AG04450 (cell line): ENCODE measurements around the gene CSE1L. TPM values are rescaled to one million over a fixed set of nuclear protein-coding genes. Genes with fewer than 3 reads are reported as not detected.
"Not testable (repeated sequence)": the region's sequence is repeated elsewhere in the genome, so short reads cannot be mapped to it uniquely, and the experiment has no call there.

Experiments used
- CTCF ChIA-PET: fragments of 300-600, 350-600 bp; formaldehyde crosslinking; extraction: SDS; loops from one replicate; lab custom pipeline; 2022; ENCODE audit warnings: antibody characterized with exemption, inconsistent platforms; lab: Charles Lee
- POLR2A ChIA-PET: fragments of 350-600 bp; formaldehyde crosslinking; extraction: SDS; loops from one replicate; lab custom pipeline; 2021; ENCODE audit warnings: antibody characterized with exemption, inconsistent platforms; lab: Yijun Ruan, JAX
- DNase-seq: peaks from one replicate; pipeline ENCODE4 v3.0.0-alpha.2; 2011; ENCODE audit warnings: low read depth, low spot score
- H3K27ac ChIP-seq: one replicate; pipeline ENCODE4 v1.5.1; 2012; ENCODE audit warnings: low read depth, low read length, control low read depth
- H3K27me3 ChIP-seq: one replicate; pipeline ENCODE4 v1.6.0; 2012; ENCODE audit warnings: low read length; ENCODE audit not compliant: control insufficient read depth, insufficient read depth
- H3K4me3 ChIP-seq: 2 replicates; pipeline ENCODE4 v1.5.1; 2011; ENCODE audit warnings: mild to moderate bottlenecking, low read depth, low read length, control low read depth
- H3K9me3 ChIP-seq: 2 replicates; pipeline ENCODE4 v1.5.1; 2012; ENCODE audit warnings: low read length; ENCODE audit not compliant: control insufficient read depth, insufficient read depth
- CTCF ChIP-seq: IDR thresholded peaks from 2 replicates; pipeline ENCODE4 v1.5.1; 2011; ENCODE audit warnings: low read depth, low read length, control low read depth, inconsistent platforms
- polyA plus RNA-seq: library from polyadenylated mRNA; depleted of rRNA; stranded (reverse); fragments of >200 nt; gene quantifications from 2 replicates; pipeline ENCODE4 v1.2.3, GENCODE V29; 2011

The CSE1L gene
- polyA plus RNA-seq, 1 experiment: 49.3 TPM

- POLR2A ChIA-PET: no interaction called here
- DNase-seq: no peak
- CTCF ChIA-PET: interaction anchor here (1.0 kb wide), 1 partner anchor 69 kb away, joined by 3 read pairs; no protein-coding TSS in a partner anchor
- no peak for TF ChIP-seq CTCF
- Histone ChIP-seq H3K4me3 (no peak overlapping the region), H3K27ac (no peak overlapping the region), H3K27me3 (no peaks in the 10 kb centered on the region), H3K9me3 (no peaks in the 10 kb centered on the region)
These were observed 17.2 kb downstream of the CSE1L start for GRCh38 chr20:49063279-49063678.

GRCh38 chr20:49074521-49074920 lies 28.4 kb downstream of the CSE1L start:
- TF ChIP-seq CTCF: no peak
- H3K27ac ChIP-seq: no peak overlapping the region
- no peak overlapping the region for H3K4me3 ChIP-seq
- no peaks in the 10 kb centered on the region for H3K27me3 ChIP-seq
- POLR2A ChIA-PET: no interaction called here
- H3K9me3 ChIP-seq: no peaks in the 10 kb centered on the region
- DNase-seq: no peak
- CTCF ChIA-PET: no interaction called here

DNA sequence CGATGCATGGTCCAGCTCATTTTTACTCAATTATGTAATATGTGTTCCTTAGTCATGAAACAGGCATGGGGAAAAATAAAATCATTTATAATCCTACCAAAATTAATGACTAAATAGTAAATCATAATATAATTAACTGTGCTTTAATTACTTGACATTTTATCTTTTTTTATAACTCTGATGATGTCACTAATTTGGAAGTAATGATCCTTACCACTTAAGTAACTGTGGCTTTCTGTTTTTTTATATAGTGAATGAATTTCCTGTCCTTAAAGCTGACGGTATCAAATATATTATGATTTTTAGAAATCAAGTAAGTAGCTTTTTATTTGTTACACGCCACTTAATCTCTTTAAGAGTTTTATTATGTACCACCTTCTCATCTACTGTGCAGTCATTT lies 32.2 kb downstream of the CSE1L start:
- H3K9me3 ChIP-seq: no peaks in the 10 kb centered on the region
- no peaks in the 10 kb centered on the region for H3K27me3 ChIP-seq
- ChIA-PET CTCF (no interaction called here), POLR2A (interaction anchor here (0.5 to 0.6 kb wide), 2 partner anchors 28 to 169 kb away, joined by 3 to 4 read pairs; no protein-coding TSS in a partner anchor)
- no peak for TF ChIP-seq CTCF
- no peak overlapping the region for H3K4me3 ChIP-seq
- no peak overlapping the region for H3K27ac ChIP-seq
- DNase-seq: no peak

DNA sequence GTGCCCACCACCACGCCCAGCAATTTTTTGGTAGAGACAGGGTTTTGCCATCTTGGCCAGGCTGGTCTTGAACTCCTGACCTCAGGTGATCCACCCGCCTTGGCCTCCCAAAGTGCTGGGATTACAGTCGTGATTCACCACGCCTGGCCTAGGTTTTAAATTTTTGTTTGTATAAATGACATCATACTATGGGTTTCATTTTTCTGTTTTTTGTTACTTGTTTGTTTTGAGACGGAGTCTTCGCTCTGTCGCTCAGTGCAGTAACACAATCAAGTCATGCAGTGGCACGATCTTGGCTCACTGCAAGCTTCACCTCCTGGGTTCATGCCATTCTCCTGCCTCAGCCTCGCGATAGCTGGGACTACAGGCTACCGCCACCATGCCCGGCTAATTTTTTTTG lies 36.2 kb downstream of the CSE1L start:
- H3K9me3 ChIP-seq, CTCF ChIA-PET, H3K4me3 ChIP-seq, DNase-seq, H3K27me3 ChIP-seq, POLR2A ChIA-PET, H3K27ac ChIP-seq: not testable (repeated sequence)

- Histone ChIP-seq H3K27ac (no peak overlapping the region), H3K9me3 (no peaks in the 10 kb centered on the region), H3K4me3 (no peak overlapping the region), H3K27me3 (no peaks in the 10 kb centered on the region)
- no peak for DNase-seq
- TF ChIP-seq CTCF: no peak
- ChIA-PET POLR2A (no interaction called here), CTCF (no interaction called here)
These were observed 45.0 kb downstream of the CSE1L start for GRCh38 chr20:49091104-49091503.

DNA sequence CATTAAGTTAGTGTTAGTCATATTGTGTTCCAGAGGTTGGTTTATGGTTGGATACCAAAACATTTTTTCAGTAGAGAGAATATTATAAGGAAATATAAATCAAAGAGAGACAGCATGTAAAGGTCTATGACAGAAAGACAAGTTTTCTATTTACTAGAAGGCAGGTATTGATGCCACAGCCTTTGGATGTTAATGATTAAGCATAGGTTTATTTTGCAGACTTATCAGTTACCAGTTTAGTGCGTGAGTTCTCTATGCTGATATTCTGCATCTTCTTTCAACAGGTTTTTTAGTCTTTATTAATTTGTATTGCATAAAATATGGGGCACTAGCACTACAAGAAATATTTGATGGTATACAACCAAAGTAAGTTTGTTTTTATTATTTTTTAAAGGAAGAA lies 45.6 kb downstream of the CSE1L start:
- Histone ChIP-seq H3K27ac (no peak overlapping the region), H3K4me3 (no peak overlapping the region), H3K9me3 (no peaks in the 10 kb centered on the region), H3K27me3 (no peaks in the 10 kb centered on the region)
- ChIA-PET POLR2A (no interaction called here), CTCF (no interaction called here)
- no peak for TF ChIP-seq CTCF
- DNase-seq: no peak
